ENCODE data around the gene TMEM61.

Gene TMEM61

GRCh38 chr1:54950369-54951163 is 29.9 kb upstream of the TMEM61 start:
- no peak overlapping the region for H3K4me3 ChIP-seq (ENCODE audit: low read length)
- DNase-seq (ENCODE audit: low read depth) = peak; percentile 86
- peak; percentile 72 for TF ChIP-seq CTCF (IDR thresholded peaks at IDR 0.05; ENCODE audit: insufficient read depth, low read depth, low read length, missing control alignments)

- TF ChIP-seq CTCF (IDR thresholded peaks at IDR 0.05; ENCODE audit: insufficient read depth, low read depth, low read length, missing control alignments) = no peak
- no peak overlapping the region for H3K4me3 ChIP-seq (ENCODE audit: low read length)
- DNase-seq (ENCODE audit: low read depth) = no peak
Measured at GRCh38 chr1:54951810-54952226, 28.6 kb upstream of the TMEM61 start.

GRCh38 chr1:54952950-54953718 is 27.3 kb upstream of the TMEM61 start:
- no peak for DNase-seq (ENCODE audit: low read depth)

GRCh38 chr1:54953846-54954245 is 26.6 kb upstream of the TMEM61 start:
- DNase-seq (ENCODE audit: low read depth) = peak; percentile 58
- H3K4me3 ChIP-seq (ENCODE audit: low read length) = no peak overlapping the region
- no peak for TF ChIP-seq CTCF (IDR thresholded peaks at IDR 0.05; ENCODE audit: insufficient read depth, low read depth, low read length, missing control alignments)

More at GRCh38 chr1:54952950-54953718, 27.3 kb upstream of the TMEM61 start:
- no peak for TF ChIP-seq CTCF (IDR thresholded peaks at IDR 0.05; ENCODE audit: insufficient read depth, low read depth, low read length, missing control alignments)
- no peak overlapping the region for H3K4me3 ChIP-seq (ENCODE audit: low read length)

- peak; percentile 81 for DNase-seq (ENCODE audit: low read depth)
- H3K4me3 ChIP-seq (ENCODE audit: low read length) = no peak overlapping the region
- TF ChIP-seq CTCF (IDR thresholded peaks at IDR 0.05; ENCODE audit: insufficient read depth, low read depth, low read length, missing control alignments) = no peak
Measured at GRCh38 chr1:54955359-54955758, 25.1 kb upstream of the TMEM61 start.

GRCh38 chr1:54956726-54957125 is 23.7 kb upstream of the TMEM61 start:
- TF ChIP-seq CTCF (IDR thresholded peaks at IDR 0.05; ENCODE audit: insufficient read depth, low read depth, low read length, missing control alignments) = no peak
- DNase-seq (ENCODE audit: low read depth) = no peak
- H3K4me3 ChIP-seq (ENCODE audit: low read length) = no peak overlapping the region

All from epithelial cell of esophagus (primary cell).